AG04450 (cell line): ENCODE measurements around the gene ZNF496. TPM values are rescaled to one million over a fixed set of nuclear protein-coding genes. Genes with fewer than 3 reads are reported as not detected.

Experiments
- CTCF ChIA-PET: fragments of 300-600, 350-600 bp; formaldehyde crosslinking; extraction: SDS; loops from one replicate; lab custom pipeline; 2022; ENCODE audit warnings: antibody characterized with exemption, inconsistent platforms; lab: Charles Lee
- POLR2A ChIA-PET: fragments of 350-600 bp; formaldehyde crosslinking; extraction: SDS; loops from one replicate; lab custom pipeline; 2021; ENCODE audit warnings: antibody characterized with exemption, inconsistent platforms; lab: Yijun Ruan, JAX
- DNase-seq: peaks from one replicate; pipeline ENCODE4 v3.0.0-alpha.2; 2011; ENCODE audit warnings: low read depth, low spot score
- H3K27ac ChIP-seq: one replicate; pipeline ENCODE4 v1.5.1; 2012; ENCODE audit warnings: low read depth, low read length, control low read depth
- H3K27me3 ChIP-seq: one replicate; pipeline ENCODE4 v1.6.0; 2012; ENCODE audit warnings: low read length; ENCODE audit not compliant: control insufficient read depth, insufficient read depth
- H3K4me3 ChIP-seq: 2 replicates; pipeline ENCODE4 v1.5.1; 2011; ENCODE audit warnings: mild to moderate bottlenecking, low read depth, low read length, control low read depth
- H3K9me3 ChIP-seq: 2 replicates; pipeline ENCODE4 v1.5.1; 2012; ENCODE audit warnings: low read length; ENCODE audit not compliant: control insufficient read depth, insufficient read depth
- polyA plus RNA-seq: library from polyadenylated mRNA; depleted of rRNA; stranded (reverse); fragments of >200 nt; gene quantifications from 2 replicates; pipeline ENCODE4 v1.2.3, GENCODE V29; 2011
- TF ChIP-seq, protein P1 (sequence below): IDR thresholded peaks from 2 replicates; pipeline ENCODE4 v1.5.1; 2011; ENCODE audit warnings: low read depth, low read length, control low read depth, inconsistent platforms

The ZNF496 gene
- polyA plus RNA-seq, 1 experiment: 18.5 TPM

DNA sequence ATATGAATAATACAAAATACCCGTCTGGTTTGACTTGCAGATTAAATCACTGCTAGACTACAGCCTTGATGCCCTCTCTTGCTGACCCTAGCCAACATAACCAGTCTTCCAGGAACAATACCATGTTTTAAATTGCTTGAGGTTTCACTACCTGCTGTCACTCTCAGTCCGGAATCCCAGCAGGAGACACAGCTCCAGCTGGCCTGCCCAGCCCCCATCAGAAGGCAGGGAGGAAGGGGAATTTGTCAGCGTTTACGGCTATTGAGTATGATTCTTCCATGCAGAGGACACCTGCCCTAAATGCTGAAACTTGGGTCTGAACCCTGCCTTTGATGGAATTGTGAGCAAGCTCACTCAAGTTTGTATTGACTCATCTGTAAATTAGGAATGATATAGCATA, 33.0 kb downstream of the ZNF496 start:
- Histone ChIP-seq H3K4me3 (no peak overlapping the region), H3K27me3 (no peaks in the 10 kb centered on the region), H3K9me3 (peaks cover 10% of the 10 kb centered on the region; the same call in 1 of the 2 replicates), H3K27ac (no peak overlapping the region)
- TF ChIP-seq, protein P1, sequence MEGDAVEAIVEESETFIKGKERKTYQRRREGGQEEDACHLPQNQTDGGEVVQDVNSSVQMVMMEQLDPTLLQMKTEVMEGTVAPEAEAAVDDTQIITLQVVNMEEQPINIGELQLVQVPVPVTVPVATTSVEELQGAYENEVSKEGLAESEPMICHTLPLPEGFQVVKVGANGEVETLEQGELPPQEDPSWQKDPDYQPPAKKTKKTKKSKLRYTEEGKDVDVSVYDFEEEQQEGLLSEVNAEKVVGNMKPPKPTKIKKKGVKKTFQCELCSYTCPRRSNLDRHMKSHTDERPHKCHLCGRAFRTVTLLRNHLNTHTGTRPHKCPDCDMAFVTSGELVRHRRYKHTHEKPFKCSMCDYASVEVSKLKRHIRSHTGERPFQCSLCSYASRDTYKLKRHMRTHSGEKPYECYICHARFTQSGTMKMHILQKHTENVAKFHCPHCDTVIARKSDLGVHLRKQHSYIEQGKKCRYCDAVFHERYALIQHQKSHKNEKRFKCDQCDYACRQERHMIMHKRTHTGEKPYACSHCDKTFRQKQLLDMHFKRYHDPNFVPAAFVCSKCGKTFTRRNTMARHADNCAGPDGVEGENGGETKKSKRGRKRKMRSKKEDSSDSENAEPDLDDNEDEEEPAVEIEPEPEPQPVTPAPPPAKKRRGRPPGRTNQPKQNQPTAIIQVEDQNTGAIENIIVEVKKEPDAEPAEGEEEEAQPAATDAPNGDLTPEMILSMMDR: no peak
- CTCF ChIA-PET: interaction anchor here (1.5 kb wide), 1 partner anchor 91 kb away, joined by 4 read pairs; no protein-coding TSS in a partner anchor
- DNase-seq: no peak
- POLR2A ChIA-PET: no interaction called here

DNA sequence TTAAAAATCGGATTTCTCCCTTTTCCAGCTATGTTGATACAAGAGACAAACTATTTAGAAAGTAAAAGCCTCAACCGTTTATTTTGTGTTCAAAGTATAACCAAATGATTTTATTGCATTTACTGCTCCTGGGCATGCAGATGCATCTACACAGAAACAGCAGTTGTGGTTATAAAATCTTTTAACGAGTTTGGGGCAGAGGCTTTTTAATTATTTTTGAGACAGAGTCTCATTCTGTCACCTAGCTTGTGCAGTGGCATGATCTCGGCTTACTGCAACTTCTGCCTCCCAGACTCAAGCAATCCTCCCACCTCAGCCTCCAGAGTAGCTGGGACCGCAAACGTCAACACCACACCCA, 33.6 kb downstream of the ZNF496 start:
- H3K27ac ChIP-seq: no peak overlapping the region
- CTCF ChIA-PET: interaction anchor here (1.5 kb wide), 1 partner anchor 91 kb away, joined by 4 read pairs; no protein-coding TSS in a partner anchor
- peaks cover 10% of the 10 kb centered on the region; the same call in 1 of the 2 replicates for H3K9me3 ChIP-seq
- H3K27me3 ChIP-seq: no peaks in the 10 kb centered on the region
- TF ChIP-seq, protein P1: no peak
- no peak overlapping the region for H3K4me3 ChIP-seq
- no peak for DNase-seq
- POLR2A ChIA-PET: no interaction called here

DNA sequence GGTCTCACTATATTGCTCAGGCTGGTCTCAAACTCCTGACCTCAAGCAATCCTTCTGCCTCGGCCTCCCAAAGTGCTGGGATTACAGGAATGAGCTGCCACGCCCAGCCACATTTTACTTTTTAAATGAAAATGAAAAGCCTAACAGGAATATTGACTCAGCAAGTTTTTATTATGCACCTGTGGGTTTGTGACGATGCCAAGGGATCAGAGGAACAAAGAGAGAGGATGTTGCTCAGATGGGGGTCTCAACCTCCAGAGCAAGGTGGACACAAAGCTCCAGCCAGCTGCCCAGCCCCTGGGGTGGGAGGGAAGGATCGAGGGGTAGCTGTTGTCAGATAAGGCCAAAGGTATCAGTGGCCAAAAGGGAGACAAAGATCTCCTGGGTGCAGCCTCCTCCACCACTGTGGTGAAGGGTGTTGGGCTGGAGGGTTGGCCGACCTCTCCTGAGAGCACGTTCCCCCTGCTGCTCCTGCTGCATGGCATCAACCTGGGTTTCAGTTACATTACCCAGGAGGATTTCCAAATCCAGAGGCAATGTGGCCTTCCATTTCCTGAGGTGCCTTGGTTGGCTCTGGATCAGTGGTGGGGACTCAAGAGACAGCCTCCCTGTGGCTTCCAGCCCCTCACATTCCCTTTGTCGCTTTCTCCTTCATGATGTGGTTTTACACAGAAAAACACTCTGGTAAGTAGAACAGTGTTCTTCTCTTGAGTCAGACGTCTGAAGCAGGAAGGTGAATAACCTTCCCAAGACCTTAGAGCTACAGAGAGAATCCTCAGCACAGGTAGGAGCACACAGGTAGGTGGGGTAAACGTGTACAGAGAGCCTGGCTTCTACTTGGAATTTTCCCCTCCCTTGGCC, 34.2 kb downstream of the ZNF496 start:
- TF ChIP-seq, protein P1: no peak
- no peaks in the 10 kb centered on the region for H3K27me3 ChIP-seq
- POLR2A ChIA-PET: no interaction called here
- no peak overlapping the region for H3K27ac ChIP-seq
- H3K4me3 ChIP-seq: no peak overlapping the region
- H3K9me3 ChIP-seq: peaks cover 10% of the 10 kb centered on the region; the same call in 1 of the 2 replicates
- CTCF ChIA-PET: interaction anchor here (1.5 kb wide), 1 partner anchor 92 kb away, joined by 4 read pairs; no protein-coding TSS in a partner anchor
- no peak for DNase-seq

DNA sequence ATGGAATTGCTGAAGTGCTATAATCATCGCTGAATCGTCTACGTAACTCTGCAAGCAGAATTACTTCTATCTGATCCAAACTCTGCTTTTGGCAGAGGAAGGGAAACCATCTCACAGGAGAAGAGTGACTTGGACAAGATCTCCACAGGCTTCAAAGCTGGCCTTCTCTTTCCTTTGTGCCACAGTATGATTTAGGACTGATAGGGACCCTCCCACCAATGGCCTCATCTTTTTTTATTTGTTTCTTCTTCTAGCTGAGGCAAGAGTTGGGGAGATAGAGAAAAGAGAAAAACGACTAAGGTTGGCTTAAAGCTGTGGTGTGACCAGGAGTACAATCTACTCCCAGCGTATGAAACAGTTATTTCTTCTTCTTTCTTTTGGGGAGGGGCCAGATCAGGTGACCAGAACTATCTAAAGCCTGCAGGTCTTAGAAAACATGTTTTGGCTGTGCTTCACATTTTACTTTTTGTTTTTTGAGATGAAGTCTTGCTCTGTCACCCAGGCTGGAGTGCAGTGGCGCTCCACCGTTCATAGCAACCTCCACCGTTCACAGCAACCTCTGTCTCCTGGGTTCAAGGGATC, 35.0 kb downstream of the ZNF496 start:
- DNase-seq: no peak
- Histone ChIP-seq H3K27me3 (no peaks in the 10 kb centered on the region), H3K27ac (no peak overlapping the region), H3K9me3 (peaks cover 10% of the 10 kb centered on the region; the same call in 1 of the 2 replicates), H3K4me3 (no peak overlapping the region)
- ChIA-PET CTCF (no interaction called here), POLR2A (no interaction called here)
- TF ChIP-seq, protein P1: no peak

DNA sequence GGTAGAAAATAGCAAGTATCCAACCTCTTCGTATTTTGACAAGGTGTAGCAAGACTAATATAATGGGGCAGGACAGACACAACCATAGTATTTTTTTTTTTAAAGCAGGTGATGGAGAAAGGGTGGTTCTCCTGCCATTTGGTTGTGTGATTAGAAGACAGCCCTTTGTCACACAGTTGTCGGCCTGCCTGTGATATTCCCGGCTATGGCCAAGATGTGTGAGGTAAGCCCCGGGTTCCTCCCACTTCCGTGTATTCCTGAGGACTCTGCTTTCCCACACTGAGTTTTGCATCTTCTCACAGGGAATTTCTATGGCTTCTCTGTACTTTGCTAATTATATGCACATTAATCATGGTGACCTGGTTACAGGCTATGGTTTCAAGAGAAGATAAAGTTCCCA, 35.9 kb downstream of the ZNF496 start:
- CTCF ChIA-PET: no interaction called here
- no peak for DNase-seq
- Histone ChIP-seq H3K27me3 (no peaks in the 10 kb centered on the region), H3K27ac (no peak overlapping the region), H3K9me3 (peaks cover 6% of the 10 kb centered on the region; the same call in 1 of the 2 replicates), H3K4me3 (no peak overlapping the region)
- POLR2A ChIA-PET: no interaction called here
- TF ChIP-seq, protein P1: no peak
